DND-41 (cell line): ENCODE results near the gene NTSR1.

Experiments
- CTCF ChIP-seq: IDR thresholded peaks from 2 replicates; pipeline ENCODE4 v1.5.1; 2012; ENCODE audit warnings: borderline replicate concordance, low read length, moderate library complexity, mild to moderate bottlenecking; ENCODE audit not compliant: poor library complexity, severe bottlenecking; ENCODE audit errors: extremely low read depth
- EZH2 ChIP-seq: IDR thresholded peaks from 3 replicates; pipeline ENCODE4 v1.6.1; 2012; ENCODE audit warnings: borderline replicate concordance, low read depth, mild to moderate bottlenecking, moderate library complexity, low read length, inconsistent platforms; ENCODE audit not compliant: severe bottlenecking

- no peak for TF ChIP-seq CTCF
- no peak for TF ChIP-seq EZH2
Observed at GRCh38 chr20:62766071-62766450, 57.4 kb downstream of the NTSR1 start.
